Hindlimb muscle (tissue), 1 donor: ENCODE results near the gene TAOK1. TPM values are rescaled to one million over a fixed set of nuclear protein-coding genes. Genes with fewer than 3 reads are reported as not detected.

Experiments used
- DNase-seq: peaks from one replicate; pipeline ENCODE4 v3.0.0-alpha.2; 2013
- polyA plus RNA-seq: library from polyadenylated mRNA; unstranded; fragments of 120-200 nt; gene quantifications from one replicate; pipeline ENCODE4 v1.2.1, GENCODE V29; 2013; ENCODE audit not compliant: insufficient read length

Gene TAOK1
- polyA plus RNA-seq, 1 donor: 29.9 TPM

DNA sequence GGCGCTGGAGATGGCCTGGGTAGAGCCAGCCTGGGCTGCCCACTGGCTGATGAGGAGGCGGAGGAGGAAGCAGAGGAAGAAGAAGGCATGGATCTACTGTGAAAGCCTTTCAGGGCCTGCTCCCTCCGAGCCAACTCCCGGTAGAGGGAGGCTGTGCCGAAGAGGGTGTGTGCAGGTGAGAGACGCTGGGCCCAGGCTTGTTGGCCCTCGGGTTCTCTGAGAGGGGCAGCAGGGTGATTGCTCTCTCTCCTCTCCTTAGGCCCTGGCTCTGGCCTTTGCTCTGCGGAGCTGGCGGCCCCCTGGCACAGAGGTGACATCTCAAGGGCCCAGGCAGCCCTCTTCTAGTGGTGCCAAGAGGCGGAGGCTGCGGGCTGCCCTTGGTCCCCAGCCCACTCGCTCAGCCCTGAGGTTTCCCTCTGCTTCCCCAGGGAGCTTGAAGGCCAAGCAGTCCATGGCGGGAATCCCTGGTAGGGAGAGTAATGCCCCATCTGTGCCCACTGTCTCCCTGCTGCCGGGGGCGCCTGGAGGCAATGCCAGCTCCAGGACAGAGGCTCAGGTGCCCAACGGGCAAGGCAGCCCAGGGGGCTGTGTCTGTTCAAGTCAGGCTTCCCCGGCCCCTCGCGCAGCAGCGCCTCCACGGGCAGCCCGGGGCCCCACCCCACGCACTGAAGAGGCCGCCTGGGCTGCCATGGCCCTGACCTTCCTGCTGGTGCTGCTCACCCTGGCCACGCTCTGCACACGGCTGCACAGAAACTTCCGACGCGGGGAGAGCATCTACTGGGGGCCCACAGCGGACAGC lies 181.9 kb downstream of the TAOK1 start:
- DNase-seq: no peak

DNA sequence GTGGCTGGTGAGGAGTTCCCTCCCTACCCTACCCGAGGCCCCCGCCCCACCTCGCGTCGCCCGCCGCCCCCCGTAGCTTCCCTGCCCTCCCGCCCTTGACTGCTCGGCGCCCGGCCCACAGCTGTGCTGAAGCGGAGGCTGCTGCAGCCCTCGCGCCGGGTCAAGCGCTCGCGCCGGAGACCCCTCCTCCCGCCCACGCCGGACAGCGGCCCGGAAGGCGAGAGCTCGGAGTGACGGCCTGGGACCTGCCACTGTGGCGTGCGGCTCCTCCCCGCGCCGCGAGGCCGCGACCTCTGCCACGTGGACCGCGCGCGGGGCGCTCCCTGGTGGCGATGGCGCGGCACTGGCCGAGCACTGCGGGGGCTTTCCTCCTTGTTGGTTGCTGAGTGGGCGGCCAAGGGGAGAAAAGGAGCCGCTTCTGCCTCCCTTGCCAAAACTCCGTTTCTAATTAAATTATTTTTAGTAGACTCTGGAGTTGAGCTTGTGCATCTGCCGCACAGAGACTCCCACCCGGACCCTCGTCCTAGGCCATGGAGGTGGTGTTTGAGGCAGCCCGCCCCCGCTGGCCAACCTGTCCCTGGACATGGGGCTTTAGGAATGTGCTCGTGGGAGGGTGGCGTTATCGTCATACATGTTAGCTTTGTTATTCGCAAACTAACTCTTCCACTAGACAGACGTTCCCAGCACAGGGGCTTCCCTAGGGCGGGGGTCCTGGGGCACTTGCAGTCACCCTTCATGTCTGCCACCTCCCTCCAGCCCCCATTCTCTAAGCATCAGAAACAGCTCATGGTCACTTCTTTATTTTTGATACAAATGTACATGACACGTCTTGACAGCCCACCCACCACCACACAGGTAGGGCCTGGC lies 182.8 kb downstream of the TAOK1 start:
- peak; percentile 78 for DNase-seq

DNA sequence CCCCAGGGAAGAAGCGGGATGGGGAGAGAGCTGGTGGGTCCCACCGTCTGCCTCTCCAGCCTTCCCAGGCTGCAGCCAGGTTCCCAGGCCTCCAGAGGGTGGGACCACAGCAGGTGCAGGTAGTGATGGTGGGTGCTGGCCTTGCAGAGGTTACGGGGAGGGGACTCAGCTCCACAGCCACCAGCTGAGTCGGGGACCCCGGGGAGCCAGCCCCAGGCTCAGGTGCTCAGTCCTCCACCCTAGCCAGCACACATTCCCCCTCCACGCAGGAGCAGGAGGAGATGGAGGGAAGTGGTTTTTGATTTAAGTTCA lies 183.4 kb downstream of the TAOK1 start:
- no peak for DNase-seq

DNA sequence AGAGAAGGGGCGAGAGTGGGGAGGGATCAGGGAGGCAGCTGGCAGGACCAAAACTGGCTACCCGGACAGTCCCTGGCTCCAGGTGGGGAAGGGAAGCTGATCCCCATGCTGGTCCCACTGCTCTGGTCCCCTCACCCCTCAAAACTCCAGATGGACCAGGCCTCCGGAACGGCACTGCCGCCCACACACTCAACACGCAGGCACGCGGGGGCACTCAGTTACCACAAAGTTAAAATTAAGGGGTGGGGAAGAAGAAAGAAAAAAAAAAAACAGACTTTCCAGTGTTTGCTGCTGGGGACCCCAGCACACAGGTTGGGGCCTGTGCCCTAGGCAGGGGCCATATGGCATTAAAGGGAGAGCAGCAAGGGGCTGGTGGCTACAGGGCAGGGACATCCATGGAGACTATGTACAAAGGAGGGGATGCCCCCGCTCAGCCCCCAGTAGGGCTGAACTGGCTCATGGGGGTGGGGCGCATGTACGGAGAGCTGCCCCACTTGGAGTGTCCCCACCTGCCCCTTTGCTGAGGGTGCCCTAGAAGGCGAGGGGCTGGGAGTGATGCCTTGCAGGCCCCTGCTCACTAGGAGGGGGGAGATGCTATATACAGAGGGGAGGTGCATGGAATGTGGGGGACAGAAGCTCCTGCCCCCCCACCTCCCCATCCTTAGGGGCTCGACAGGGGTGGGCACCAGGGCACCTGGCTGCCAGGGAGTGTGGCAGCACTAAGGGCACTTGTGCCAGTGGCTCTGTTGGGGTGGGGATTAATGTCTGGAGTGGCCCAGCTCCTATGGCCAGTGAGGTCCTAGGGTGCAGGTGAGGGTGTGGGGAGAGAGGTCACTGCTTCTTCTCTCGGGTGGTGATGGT lies 183.9 kb downstream of the TAOK1 start:
- no peak for DNase-seq

DNA sequence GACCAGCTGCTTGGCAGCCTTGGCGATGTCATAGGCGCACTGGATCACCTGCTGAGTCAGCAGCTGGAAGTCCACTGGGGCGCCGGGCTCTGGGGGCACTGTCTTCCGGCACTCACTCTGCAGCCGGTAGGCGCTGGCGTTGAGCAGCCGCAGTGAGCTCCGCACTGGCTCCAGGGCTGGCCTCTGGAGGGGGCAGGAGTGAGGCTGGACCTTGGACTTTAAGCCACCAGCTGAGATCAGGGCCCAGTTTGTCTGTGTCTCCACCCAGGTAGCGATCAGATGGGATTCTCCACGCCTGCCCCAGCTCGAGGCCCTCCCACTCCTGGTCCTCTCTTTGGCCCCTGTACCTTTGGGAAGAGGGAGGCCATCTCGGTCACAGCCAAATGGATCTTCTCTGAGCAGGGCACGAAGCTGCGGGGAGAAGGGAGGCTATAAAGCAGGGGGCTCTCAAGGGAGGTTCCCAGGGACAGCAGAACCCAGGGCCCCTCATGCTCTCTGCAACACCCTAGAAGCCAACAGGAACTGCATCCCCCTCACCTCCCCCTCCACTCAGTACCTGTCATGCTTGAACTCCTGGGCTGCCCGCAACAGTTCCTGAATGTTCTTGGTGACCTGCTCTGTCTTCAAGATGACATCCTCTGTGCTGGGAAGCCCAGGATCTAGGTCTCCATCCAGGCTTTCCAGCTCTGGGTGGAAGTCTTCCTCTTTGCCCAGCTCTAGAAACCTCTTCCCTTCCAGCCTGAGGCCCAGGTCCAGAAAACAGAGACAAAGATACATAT lies 184.8 kb downstream of the TAOK1 start:
- DNase-seq: no peak

DNA sequence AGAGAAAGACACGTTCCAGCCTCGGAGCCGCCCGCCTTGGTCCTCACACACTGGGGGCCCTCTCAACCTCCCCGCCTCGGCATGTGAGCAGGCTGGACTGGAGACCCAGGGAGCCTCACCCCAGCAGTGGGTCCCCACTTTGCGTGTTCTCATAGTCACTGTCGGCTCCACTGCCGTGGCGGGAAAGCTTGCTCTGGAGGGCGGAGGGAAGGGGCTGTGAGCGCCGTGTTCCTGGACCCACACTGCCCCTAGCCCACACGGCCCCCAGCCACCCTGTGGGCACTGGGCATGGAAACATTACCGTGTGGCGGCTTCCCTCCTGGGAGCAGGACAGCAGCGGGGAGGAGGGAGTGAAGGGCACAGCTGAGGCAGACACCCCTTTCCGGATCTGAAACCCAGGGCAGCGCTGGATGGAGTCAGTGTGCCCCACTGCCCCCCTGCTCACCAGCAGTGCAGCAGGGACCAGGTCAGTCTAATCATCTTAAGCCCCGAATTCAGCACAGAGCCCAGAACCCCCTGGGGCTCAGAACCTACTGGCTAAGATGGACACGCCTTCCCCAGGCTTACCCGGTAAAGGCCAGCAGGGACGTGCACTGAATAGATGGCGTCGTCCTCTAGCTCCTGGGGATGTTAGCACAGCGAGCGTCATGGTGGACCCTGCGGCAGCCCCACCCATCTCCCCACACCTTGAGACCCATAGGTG lies 185.5 kb downstream of the TAOK1 start:
- no peak for DNase-seq

DNA sequence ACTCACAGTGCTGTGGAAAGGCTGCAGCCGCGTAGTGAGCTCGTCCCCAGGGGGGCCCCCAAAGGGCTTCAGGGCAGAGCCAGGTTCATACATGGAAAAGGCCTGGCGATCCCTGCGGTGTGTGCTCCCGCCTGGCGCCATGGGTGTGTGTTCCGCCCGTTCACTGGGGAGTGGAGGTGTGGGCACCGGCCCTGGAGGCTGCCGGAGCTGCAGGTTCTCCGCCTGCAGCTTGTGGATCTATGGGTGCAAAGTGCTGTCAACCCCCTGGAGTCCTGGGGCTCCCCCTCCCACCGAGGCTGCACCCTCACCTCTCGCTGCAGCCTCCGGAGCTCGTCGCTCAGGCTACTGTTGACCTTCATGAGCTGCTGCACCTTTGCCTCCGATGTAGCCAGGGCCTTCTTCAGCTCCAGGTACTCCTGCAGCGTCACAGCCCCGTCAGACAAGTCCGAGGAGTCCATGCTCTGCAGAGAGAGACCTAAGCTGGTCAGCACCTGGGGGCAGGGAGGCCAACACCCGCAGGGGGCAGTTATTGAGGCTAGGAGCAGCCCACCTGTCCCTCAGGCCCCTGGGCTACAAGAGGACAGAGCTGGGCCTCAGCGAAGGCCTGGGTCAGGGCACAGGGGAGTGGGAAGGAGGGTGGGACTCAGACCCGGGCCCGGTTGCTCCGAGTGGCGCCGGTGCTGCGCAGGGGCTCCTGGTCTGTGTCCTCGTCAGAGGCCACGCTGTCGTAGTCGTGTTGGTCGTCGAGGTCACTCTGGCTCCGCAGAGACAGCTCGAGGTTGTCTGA lies 186.2 kb downstream of the TAOK1 start:
- no peak for DNase-seq

DNA sequence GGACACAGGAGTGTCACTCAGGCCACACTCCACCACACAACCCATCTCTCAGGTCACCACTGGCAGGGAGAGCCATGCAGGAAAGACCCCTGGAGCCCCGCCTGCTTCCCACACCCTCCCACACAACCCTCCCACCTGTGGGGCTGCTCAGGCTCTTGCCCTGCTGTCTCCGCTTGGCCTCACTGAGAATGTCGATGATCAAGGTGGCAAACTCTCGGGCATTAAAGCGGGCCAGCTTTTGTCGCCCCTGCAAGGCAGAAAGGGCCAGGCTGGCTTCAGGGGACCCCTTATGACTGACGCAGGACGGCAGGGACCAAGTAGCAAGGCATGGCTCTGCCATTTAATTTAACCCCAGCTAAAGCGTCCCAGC lies 186.8 kb downstream of the TAOK1 start:
- DNase-seq: no peak

DNA sequence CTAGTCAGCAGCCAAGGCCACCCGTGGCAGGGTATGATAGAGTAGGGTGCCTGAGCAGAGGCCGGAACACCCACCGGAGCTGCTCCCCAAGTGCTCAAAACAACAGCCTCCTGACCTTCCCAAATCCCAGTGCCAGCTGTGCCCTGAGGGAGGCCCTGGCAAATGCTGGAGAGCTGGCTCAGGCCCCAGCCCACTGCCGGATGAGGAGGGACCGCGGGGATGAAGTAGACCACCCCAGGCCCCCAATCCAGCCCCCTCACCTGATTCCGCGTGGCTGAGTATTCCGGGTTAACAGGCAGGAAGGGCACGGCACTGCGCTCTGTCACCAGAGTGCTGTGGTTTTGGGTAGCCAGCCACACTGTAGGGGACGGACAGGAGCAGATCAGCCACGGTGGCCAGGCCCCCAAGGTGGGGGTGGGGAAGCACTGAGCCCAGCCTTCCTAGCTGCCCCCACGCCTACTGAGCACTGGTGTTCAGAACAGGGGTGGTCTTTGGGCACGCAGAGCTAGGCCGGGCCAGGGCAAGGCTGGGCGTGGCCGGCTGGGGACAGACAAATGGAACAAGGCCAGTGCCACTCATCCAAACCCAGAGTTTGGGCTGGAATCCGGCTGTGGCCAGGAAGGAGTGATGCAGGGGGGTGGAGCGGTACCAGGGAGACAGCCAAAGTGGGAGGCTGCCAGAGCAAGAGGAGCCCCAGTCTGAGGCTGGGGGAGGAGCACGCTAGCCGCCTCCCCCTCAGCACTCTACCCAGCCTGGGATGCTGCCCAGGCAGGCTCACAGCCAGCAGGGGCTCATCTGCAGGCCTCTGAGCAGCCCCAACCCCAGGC lies 187.4 kb downstream of the TAOK1 start:
- peak; percentile 65 for DNase-seq

DNA sequence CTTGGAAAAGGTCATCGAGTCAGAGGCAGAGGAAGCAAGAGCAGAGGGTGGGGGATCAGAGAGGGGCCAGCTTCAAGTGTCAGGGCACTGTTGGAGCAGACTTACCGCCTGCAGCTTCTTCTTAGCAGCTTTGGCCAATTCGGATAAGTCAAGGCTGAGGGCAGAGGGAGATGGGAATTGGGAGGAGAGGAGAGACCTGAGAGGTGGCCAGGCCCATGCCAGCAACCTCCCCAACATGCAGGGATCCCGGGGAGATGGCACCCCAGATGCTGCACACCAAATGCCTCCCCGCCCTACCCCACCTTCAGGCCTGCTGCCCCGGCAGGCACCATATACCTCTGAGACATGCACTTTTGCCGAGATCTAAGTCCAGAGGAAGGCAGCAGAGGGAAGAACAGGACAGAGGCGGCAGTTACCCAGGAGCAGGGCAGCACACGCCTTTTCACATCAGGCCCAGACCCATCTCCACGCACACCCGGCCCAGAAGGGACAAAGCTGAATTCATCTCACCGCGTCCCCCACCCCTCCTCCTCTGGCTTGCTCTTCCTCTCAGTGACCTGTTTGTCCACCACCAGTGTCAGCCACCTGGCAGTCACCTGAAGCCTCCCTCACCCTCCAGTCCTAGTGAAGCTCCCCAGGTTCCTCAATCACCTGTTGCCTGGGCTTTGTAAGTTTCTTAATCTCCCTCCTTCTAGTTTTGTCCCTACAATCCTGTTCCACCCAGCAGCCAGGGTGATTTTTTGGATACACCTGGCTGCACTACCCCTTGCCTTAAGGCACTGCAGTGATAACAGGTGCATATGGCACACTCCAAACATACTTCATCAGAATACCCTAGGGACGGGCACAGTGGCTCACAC lies 188.7 kb downstream of the TAOK1 start:
- DNase-seq: no peak

DNA sequence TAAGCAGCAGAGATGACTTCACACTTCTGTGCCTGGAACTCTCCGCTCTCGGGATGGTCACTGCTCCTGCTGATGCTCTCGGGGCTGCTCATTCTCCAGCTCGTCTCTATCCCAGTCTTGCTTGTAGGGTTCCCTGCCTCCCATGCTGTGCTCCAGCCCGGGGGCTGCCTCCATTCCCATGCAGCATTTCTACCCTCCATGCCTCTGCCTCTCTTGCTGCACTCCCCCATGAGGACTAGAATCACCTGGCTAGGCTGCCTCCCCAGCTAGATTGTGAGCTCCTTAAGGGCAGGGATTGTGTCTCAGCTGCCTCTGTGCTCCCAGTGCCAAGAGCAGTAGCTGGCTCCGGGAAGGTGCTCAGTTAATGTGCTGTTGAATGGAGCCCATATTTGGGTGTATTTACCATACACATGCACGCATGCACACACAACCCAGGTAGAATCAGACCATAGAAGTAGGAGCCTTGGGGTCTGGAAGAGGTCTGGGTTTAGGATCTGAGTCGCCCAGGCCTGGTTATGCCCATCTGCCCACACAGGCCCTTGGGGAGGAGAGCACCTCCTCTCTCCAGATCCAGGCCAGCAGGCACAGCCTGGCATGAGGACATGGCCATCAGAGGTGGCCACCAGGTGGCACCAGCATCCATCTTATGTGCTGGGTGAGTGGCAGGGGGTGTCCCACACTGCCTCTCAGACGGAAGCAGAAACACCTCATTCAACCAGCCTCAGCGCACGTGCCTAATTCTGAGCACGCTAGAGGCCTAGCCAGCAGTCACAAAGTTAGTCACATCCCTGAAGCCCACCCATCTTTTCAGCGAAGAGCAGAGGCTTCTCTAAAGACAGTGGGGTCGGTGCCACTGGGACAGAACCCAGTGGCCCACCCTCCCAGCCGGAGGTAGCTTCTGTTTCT lies 190.0 kb downstream of the TAOK1 start:
- peak; percentile 81 for DNase-seq

DNA sequence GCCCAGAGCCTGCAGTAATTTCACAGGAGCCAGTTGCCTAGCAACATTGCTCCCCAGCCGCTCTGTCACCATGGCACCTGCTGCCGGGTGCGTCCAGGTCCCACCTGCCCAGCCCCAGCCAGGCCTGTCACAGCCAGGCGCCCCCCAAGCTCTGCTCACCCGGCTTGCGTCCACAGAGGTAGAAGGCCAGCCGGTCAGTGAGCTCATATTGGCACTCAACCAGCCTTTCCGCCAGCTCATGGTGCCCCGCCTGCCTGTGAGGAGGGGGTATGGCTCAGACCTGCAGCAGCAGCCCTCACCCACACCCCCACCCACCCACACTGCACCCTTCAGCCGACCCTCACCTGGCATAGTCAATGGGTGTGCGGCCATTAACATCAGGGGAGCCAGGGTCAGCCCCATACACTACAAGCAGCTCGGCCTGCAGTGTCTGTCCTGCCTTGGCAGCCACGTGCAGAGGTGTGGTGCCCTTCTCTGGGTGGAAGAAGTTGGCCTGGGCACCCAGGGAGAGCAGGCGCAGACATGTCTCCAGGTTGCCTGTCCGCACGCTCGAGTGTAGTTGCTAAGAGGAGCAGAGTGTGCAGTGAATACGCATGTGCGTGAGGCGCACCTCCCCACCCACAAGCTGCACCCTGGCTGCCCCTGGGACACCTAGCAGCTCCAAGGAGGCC lies 191.6 kb downstream of the TAOK1 start:
- no peak for DNase-seq

DNA sequence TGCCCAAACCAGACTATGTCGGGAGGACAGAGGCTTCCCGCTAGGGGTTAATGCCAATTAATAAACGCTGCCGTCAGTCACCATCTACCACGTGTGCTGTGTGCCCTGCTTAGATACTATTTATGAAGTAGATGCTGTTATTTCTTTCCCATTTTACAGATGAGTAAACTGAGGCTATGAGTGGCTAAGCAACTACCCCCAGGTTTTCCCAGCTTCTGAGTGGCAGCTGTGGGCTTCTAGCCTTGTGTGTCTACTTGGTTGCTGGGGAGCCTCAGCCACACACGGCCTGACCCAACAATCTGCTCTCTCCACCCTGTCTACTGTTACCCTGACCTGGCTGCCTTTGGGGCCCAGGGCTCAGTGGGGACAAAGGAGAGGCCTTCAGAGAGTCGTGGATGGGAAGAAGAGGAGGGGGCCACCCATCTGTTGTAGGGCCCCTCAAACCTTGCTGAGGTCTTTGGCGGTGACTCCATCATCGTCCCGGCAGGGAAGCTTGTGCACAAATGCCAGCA lies 192.1 kb downstream of the TAOK1 start:
- no peak for DNase-seq

DNA sequence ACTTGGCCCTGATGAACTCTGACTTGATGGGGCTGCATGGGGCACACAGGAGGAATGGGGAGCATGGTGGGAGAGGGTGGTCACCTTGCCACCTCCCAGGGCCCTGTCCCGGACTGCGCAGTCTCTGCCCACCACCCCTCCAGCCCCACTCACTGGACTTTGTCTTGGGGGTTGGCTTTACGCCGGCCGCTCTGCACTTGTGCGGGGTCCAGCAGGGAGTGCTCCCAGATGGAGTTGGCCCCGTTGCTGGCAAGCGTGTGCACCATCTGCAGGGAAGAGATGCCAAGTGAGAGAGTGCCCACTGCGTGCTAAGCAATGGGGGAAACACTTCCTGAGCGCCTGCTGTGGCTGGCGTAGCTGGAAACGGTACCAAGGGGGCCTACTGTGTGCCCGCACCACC lies 192.6 kb downstream of the TAOK1 start:
- no peak for DNase-seq

DNA sequence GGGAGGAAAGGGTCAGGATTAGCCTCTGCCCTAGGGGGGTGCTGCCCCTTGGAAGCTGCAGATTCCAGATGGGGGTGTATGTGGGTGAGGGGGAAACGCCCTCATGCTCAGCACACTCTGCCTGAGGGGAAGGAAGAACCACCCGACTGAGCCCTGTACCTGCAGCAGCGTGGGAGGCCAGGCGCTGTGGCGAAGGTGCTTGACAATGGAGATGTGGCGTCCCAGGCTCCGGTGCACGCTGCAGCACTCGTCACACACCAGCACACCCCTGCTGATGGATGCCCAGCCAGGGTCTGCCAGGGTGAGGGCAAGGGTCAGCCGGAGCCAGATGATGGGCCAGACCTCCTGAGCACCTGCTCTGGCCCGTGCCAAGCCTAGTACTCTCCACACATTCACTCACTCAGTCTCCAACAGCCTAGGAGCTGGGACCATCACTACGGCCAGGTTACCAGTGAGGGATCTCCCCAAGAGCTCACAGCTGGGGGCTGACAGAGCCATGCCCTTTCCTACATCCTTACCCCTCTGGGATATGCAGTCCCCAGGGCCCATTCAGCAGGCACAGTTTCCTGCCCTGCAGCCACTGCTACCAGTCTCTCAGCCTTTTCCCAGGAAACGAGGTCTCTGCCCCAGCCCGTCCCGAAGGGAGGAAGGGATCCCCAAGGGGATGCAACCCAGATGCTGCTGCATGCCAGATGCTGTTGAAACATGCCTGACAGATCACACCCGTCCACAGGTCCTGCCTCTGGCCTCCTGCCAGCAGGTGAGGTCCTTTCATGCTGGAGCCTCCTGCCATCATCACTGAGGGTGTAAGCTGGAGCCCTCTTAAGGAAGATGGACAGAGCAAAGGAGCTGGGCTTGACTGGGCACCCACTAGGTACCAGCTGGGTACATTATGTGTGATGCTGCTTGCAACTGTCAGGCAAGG lies 193.4 kb downstream of the TAOK1 start:
- DNase-seq: no peak
